Ascending aorta (tissue), 2 donors: ENCODE results near the gene GOLGA8O. TPM values are rescaled to one million over a fixed set of nuclear protein-coding genes. Genes with fewer than 3 reads are reported as not detected.
"Not testable (repeated sequence)": the region's sequence is repeated elsewhere in the genome, so short reads cannot be mapped to it uniquely, and the experiment has no call there.

Experiments used
- DNase-seq, 2 donors: peaks; one replicate each; pipeline ENCODE4 v3.0.0-alpha.2; 2019; ENCODE audit warnings: low spot score in 2 of 2
- H3K27ac ChIP-seq, 2 donors: fragments of 200-600 bp; sonication (generic); one replicate each; pipeline ENCODE4 v1.5.1; 2016 to 2017; ENCODE audit warnings: mild to moderate bottlenecking in 1 of 2
- H3K27me3 ChIP-seq: fragments of 200-600 bp; sonication (generic); one replicate; pipeline ENCODE4 v1.5.1; 2017
- H3K36me3 ChIP-seq, 2 donors: fragments of 200-600 bp; sonication (generic); one replicate each; pipeline ENCODE4 v1.5.1; 2016
- H3K4me1 ChIP-seq, 2 donors: fragments of 200-600 bp; sonication (generic); one replicate each; pipeline ENCODE4 v1.5.1; 2016 to 2017; ENCODE audit warnings: mild to moderate bottlenecking in 1 of 2
- H3K4me3 ChIP-seq, 2 donors: fragments of 200-600 bp; sonication (generic); one replicate each; pipeline ENCODE4 v1.5.1; 2016 to 2017; ENCODE audit warnings: mild to moderate bottlenecking in 1 of 2
- H3K9me3 ChIP-seq, 2 donors: fragments of 200-600 bp; sonication (generic); one replicate each; pipeline ENCODE4 v1.5.1; 2016
- intact Hi-C: fragments of 100-400 bp; cut with DNase I; formaldehyde crosslinking; loops from one replicate; pipeline ENCODE4 v1.15.1; 2023
- total RNA-seq: library from RNA; depleted of rRNA; stranded (reverse); fragments of >200 nt; gene quantifications from one replicate; pipeline ENCODE4 v1.1.0, GENCODE V29; 2016

GOLGA8O gene
- total RNA-seq = not detected

GRCh38 chr15:32455534-32455933, at the start of gene GOLGA8O:
Gene GOLGA8O, minus strand, starts transcription at chr15:32455634. Its CDS starts 98 bp downstream, at chr15:32455536.
- H3K36me3 ChIP-seq, intact Hi-C loops, H3K27ac ChIP-seq, H3K4me3 ChIP-seq, H3K9me3 ChIP-seq, H3K4me1 ChIP-seq, H3K27me3 ChIP-seq, DNase-seq: not testable (repeated sequence)

- H3K4me1 ChIP-seq, H3K27me3 ChIP-seq, H3K27ac ChIP-seq, intact Hi-C loops, H3K9me3 ChIP-seq, H3K4me3 ChIP-seq, DNase-seq, H3K36me3 ChIP-seq: not testable (repeated sequence)
These were observed 48.8 kb upstream of the GOLGA8O start for GRCh38 chr15:32504152-32504811.

GRCh38 chr15:32502946-32503345, 47.5 kb upstream of the GOLGA8O start:
- H3K4me1 ChIP-seq, H3K27ac ChIP-seq, DNase-seq, H3K36me3 ChIP-seq, H3K9me3 ChIP-seq, intact Hi-C loops, H3K4me3 ChIP-seq, H3K27me3 ChIP-seq: not testable (repeated sequence)

GRCh38 chr15:32492768-32493167, 37.3 kb upstream of the GOLGA8O start:
- H3K27me3 ChIP-seq, intact Hi-C loops, H3K27ac ChIP-seq: not testable (repeated sequence)

GRCh38 chr15:32486474-32486873, 31.0 kb upstream of the GOLGA8O start:
- H3K27ac ChIP-seq, H3K27me3 ChIP-seq, DNase-seq, H3K4me3 ChIP-seq, H3K4me1 ChIP-seq, H3K9me3 ChIP-seq, intact Hi-C loops, H3K36me3 ChIP-seq: not testable (repeated sequence)

More at GRCh38 chr15:32492768-32493167, 37.3 kb upstream of the GOLGA8O start:
- H3K9me3 ChIP-seq, DNase-seq, H3K36me3 ChIP-seq, H3K4me3 ChIP-seq, H3K4me1 ChIP-seq: not testable (repeated sequence)

GRCh38 chr15:32483377-32483776, 27.9 kb upstream of the GOLGA8O start:
- H3K27ac ChIP-seq, H3K4me1 ChIP-seq, DNase-seq, H3K9me3 ChIP-seq, intact Hi-C loops, H3K4me3 ChIP-seq, H3K27me3 ChIP-seq, H3K36me3 ChIP-seq: not testable (repeated sequence)

GRCh38 chr15:32481683-32482082, 26.2 kb upstream of the GOLGA8O start:
- H3K36me3 ChIP-seq, H3K9me3 ChIP-seq, H3K4me3 ChIP-seq, H3K27ac ChIP-seq, intact Hi-C loops, H3K4me1 ChIP-seq, DNase-seq, H3K27me3 ChIP-seq: not testable (repeated sequence)

GRCh38 chr15:32468076-32468475, 12.6 kb upstream of the GOLGA8O start:
- H3K27ac ChIP-seq, H3K27me3 ChIP-seq, H3K4me3 ChIP-seq, intact Hi-C loops, DNase-seq, H3K36me3 ChIP-seq, H3K4me1 ChIP-seq, H3K9me3 ChIP-seq: not testable (repeated sequence)

GRCh38 chr15:32440445-32440977, 14.9 kb downstream of the GOLGA8O start:
- H3K4me3 ChIP-seq, H3K27ac ChIP-seq, intact Hi-C loops, H3K36me3 ChIP-seq, H3K9me3 ChIP-seq, H3K4me1 ChIP-seq, H3K27me3 ChIP-seq, DNase-seq: not testable (repeated sequence)

GRCh38 chr15:32434102-32434963, 21.1 kb downstream of the GOLGA8O start:
- H3K9me3 ChIP-seq, H3K27me3 ChIP-seq, H3K36me3 ChIP-seq, H3K4me3 ChIP-seq, intact Hi-C loops, DNase-seq, H3K4me1 ChIP-seq, H3K27ac ChIP-seq: not testable (repeated sequence)

- intact Hi-C loops, H3K27me3 ChIP-seq, DNase-seq, H3K36me3 ChIP-seq, H3K27ac ChIP-seq, H3K4me3 ChIP-seq, H3K4me1 ChIP-seq, H3K9me3 ChIP-seq: not testable (repeated sequence)
These were observed 27.8 kb downstream of the GOLGA8O start for GRCh38 chr15:32427635-32428034.

GRCh38 chr15:32426511-32426910, 28.9 kb downstream of the GOLGA8O start:
- H3K4me1 ChIP-seq, H3K27me3 ChIP-seq, intact Hi-C loops, H3K9me3 ChIP-seq, H3K36me3 ChIP-seq: not testable (repeated sequence)
- H3K4me3 ChIP-seq = peak overlapping the region in 1 of 2 donors; percentile 33
- H3K27ac ChIP-seq = peak overlapping the region; percentile 27 to 57
- peak in 1 of 2 donors; percentile 65 for DNase-seq
